ENCODE data around the gene PAPPA2.

GRCh38 chr1:176752505-176752904 is 289.5 kb downstream of the PAPPA2 start:
- TF ChIP-seq YY1 (tag by site-specific recombination; IDR thresholded peaks at IDR 0.05) (no peak), ZNF623 (tag by site-specific recombination; IDR thresholded peaks at IDR 0.05) (no peak), ZNF544 (tag by site-specific recombination; IDR thresholded peaks at IDR 0.05) (no peak), ZNF155 (tag by site-specific recombination; IDR thresholded peaks at IDR 0.05) (no peak), ZNF791 (tag by site-specific recombination; IDR thresholded peaks at IDR 0.05) (no peak), CTCF (tag by site-specific recombination; IDR thresholded peaks at IDR 0.05) (no peak), ZBTB49 (tag by site-specific recombination; IDR thresholded peaks at IDR 0.05; ENCODE audit: low read depth) (no peak), ZNF184 (tag by site-specific recombination; IDR thresholded peaks at IDR 0.05) (no peak), ZNF792 (tag by site-specific recombination; IDR thresholded peaks at IDR 0.05) (no peak), ZNF24 (tag by site-specific recombination; IDR thresholded peaks at IDR 0.05) (no peak), ZNF777 (tag by site-specific recombination; IDR thresholded peaks at IDR 0.05; ENCODE audit: borderline replicate concordance) (no peak), ZBTB1 (tag by site-specific recombination; IDR thresholded peaks at IDR 0.05) (no peak)
- TF ChIP-seq, protein P1, sequence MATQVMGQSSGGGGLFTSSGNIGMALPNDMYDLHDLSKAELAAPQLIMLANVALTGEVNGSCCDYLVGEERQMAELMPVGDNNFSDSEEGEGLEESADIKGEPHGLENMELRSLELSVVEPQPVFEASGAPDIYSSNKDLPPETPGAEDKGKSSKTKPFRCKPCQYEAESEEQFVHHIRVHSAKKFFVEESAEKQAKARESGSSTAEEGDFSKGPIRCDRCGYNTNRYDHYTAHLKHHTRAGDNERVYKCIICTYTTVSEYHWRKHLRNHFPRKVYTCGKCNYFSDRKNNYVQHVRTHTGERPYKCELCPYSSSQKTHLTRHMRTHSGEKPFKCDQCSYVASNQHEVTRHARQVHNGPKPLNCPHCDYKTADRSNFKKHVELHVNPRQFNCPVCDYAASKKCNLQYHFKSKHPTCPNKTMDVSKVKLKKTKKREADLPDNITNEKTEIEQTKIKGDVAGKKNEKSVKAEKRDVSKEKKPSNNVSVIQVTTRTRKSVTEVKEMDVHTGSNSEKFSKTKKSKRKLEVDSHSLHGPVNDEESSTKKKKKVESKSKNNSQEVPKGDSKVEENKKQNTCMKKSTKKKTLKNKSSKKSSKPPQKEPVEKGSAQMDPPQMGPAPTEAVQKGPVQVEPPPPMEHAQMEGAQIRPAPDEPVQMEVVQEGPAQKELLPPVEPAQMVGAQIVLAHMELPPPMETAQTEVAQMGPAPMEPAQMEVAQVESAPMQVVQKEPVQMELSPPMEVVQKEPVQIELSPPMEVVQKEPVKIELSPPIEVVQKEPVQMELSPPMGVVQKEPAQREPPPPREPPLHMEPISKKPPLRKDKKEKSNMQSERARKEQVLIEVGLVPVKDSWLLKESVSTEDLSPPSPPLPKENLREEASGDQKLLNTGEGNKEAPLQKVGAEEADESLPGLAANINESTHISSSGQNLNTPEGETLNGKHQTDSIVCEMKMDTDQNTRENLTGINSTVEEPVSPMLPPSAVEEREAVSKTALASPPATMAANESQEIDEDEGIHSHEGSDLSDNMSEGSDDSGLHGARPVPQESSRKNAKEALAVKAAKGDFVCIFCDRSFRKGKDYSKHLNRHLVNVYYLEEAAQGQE (tag by site-specific recombination; IDR thresholded peaks at IDR 0.05): no peak
